ENCODE measurements around the gene MARK1.

MARK1 gene

GRCh38 chr1:220500372-220500771 lies 27.6 kb upstream of the MARK1 start:
- Histone ChIP-seq H3K9ac (ENCODE audit: low read length) (no peak overlapping the region), H3K9me3 (replicated peaks; ENCODE audit: insufficient read depth, low read length) (no peaks in the 10 kb centered on the region), H3K79me2 (ENCODE audit: low read length) (no peaks in the 10 kb centered on the region), H3K27ac (ENCODE audit: low read length) (no peak overlapping the region), H4K20me1 (ENCODE audit: insufficient read depth, low read length) (no peaks in the 10 kb centered on the region), H3K36me3 (replicated peaks; ENCODE audit: insufficient read depth, low read length) (no peaks in the 10 kb centered on the region), H3K4me1 (ENCODE audit: low read length) (no peaks in the 10 kb centered on the region), H3K9me2 (replicated peaks; ENCODE audit: insufficient read depth, low read length) (no peaks in the 10 kb centered on the region), H3F3A (ENCODE audit: insufficient read depth, low read length) (no peaks in the 10 kb centered on the region), H3K4me3 (ENCODE audit: low read length) (no peak overlapping the region), H3K4me2 (ENCODE audit: low read depth, low read length) (no peak overlapping the region), H2AFZ (ENCODE audit: low read length) (no peak overlapping the region), H3K27me3 (replicated peaks; ENCODE audit: insufficient read depth, low read length) (no peaks in the 10 kb centered on the region)
- TF ChIP-seq EZH2phosphoT487 (IDR thresholded peaks at IDR 0.05; ENCODE audit: low read length): no peak
- TF ChIP-seq CTCF (IDR thresholded peaks at IDR 0.05; ENCODE audit: low read length): no peak
- no peak for TF ChIP-seq EZH2 (optimal IDR thresholded peaks at IDR 0.05; ENCODE audit: low read depth, low read length)
- DNase-seq: no peak

GRCh38 chr1:220504329-220504728 lies 23.6 kb upstream of the MARK1 start:
- Histone ChIP-seq H3K4me3 (ENCODE audit: low read length) (no peak overlapping the region), H3K27me3 (replicated peaks; ENCODE audit: insufficient read depth, low read length) (no peaks in the 10 kb centered on the region), H2AFZ (ENCODE audit: low read length) (no peak overlapping the region), H3K4me1 (ENCODE audit: low read length) (no peaks in the 10 kb centered on the region), H3F3A (ENCODE audit: insufficient read depth, low read length) (no peaks in the 10 kb centered on the region), H3K79me2 (ENCODE audit: low read length) (no peaks in the 10 kb centered on the region), H3K9me3 (replicated peaks; ENCODE audit: insufficient read depth, low read length) (no peaks in the 10 kb centered on the region), H3K4me2 (ENCODE audit: low read depth, low read length) (no peak overlapping the region), H3K36me3 (replicated peaks; ENCODE audit: insufficient read depth, low read length) (no peaks in the 10 kb centered on the region), H3K9ac (ENCODE audit: low read length) (no peak overlapping the region), H4K20me1 (ENCODE audit: insufficient read depth, low read length) (no peaks in the 10 kb centered on the region), H3K27ac (ENCODE audit: low read length) (no peak overlapping the region), H3K9me2 (replicated peaks; ENCODE audit: insufficient read depth, low read length) (no peaks in the 10 kb centered on the region)
- no peak for TF ChIP-seq EZH2phosphoT487 (IDR thresholded peaks at IDR 0.05; ENCODE audit: low read length)
- TF ChIP-seq EZH2 (optimal IDR thresholded peaks at IDR 0.05; ENCODE audit: low read depth, low read length): no peak
- TF ChIP-seq CTCF (IDR thresholded peaks at IDR 0.05; ENCODE audit: low read length): no peak
- DNase-seq: no peak

- H3F3A ChIP-seq (ENCODE audit: insufficient read depth, low read length): no peaks in the 10 kb centered on the region
- no peaks in the 10 kb centered on the region for H3K9me2 ChIP-seq (replicated peaks; ENCODE audit: insufficient read depth, low read length)
- H3K4me2 ChIP-seq (ENCODE audit: low read depth, low read length): no peak overlapping the region
- no peak overlapping the region for H3K9ac ChIP-seq (ENCODE audit: low read length)
- H4K20me1 ChIP-seq (ENCODE audit: insufficient read depth, low read length): no peaks in the 10 kb centered on the region
- H3K27ac ChIP-seq (ENCODE audit: low read length): no peak overlapping the region
- H3K79me2 ChIP-seq (ENCODE audit: low read length): no peaks in the 10 kb centered on the region
- no peaks in the 10 kb centered on the region for H3K4me1 ChIP-seq (ENCODE audit: low read length)
- H3K4me3 ChIP-seq (ENCODE audit: low read length): no peak overlapping the region
- DNase-seq: no peak
- H2AFZ ChIP-seq (ENCODE audit: low read length): no peak overlapping the region
- no peaks in the 10 kb centered on the region for H3K36me3 ChIP-seq (replicated peaks; ENCODE audit: insufficient read depth, low read length)
- TF ChIP-seq CTCF (IDR thresholded peaks at IDR 0.05; ENCODE audit: low read length) (no peak), EZH2phosphoT487 (IDR thresholded peaks at IDR 0.05; ENCODE audit: low read length) (no peak), EZH2 (optimal IDR thresholded peaks at IDR 0.05; ENCODE audit: low read depth, low read length) (no peak)
- H3K9me3 ChIP-seq (replicated peaks; ENCODE audit: insufficient read depth, low read length): no peaks in the 10 kb centered on the region
- no peaks in the 10 kb centered on the region for H3K27me3 ChIP-seq (replicated peaks; ENCODE audit: insufficient read depth, low read length)
These were observed 20.9 kb upstream of the MARK1 start for GRCh38 chr1:220507085-220507484.
